Globus pallidus (tissue), 1 donor: ENCODE measurements around the gene MAVS.
"Not testable (repeated sequence)": the region's sequence is repeated elsewhere in the genome, so short reads cannot be mapped to it uniquely, and the experiment has no call there.

Experiments
- DNase-seq: peaks from one replicate; pipeline ENCODE4 v3.0.0-alpha.2; 2015; ENCODE audit warnings: low spot score

The MAVS gene

GRCh38 chr20:3854462-3854871 lies 7.8 kb downstream of the MAVS start:
- DNase-seq = no peak

GRCh38 chr20:3857405-3857804 lies 10.8 kb downstream of the MAVS start:
- no peak for DNase-seq

GRCh38 chr20:3858689-3859088 lies 12.1 kb downstream of the MAVS start:
- DNase-seq = no peak

GRCh38 chr20:3861191-3861590 lies 14.6 kb downstream of the MAVS start:
- DNase-seq = no peak

- DNase-seq = no peak
Observed at GRCh38 chr20:3862333-3862732, 15.7 kb downstream of the MAVS start.

GRCh38 chr20:3863317-3863716 lies 16.7 kb downstream of the MAVS start:
- no peak for DNase-seq

- no peak for DNase-seq
Observed at GRCh38 chr20:3864518-3864917, 17.9 kb downstream of the MAVS start.

- DNase-seq = no peak
Observed at GRCh38 chr20:3865152-3865886, 18.7 kb downstream of the MAVS start.

- no peak for DNase-seq
Observed at GRCh38 chr20:3865887-3866407, 19.3 kb downstream of the MAVS start.

GRCh38 chr20:3866464-3866863 lies 19.8 kb downstream of the MAVS start:
- no peak for DNase-seq

GRCh38 chr20:3867802-3868201 lies 21.2 kb downstream of the MAVS start:
- DNase-seq = no peak

- DNase-seq = no peak
Observed at GRCh38 chr20:3869839-3870634, 23.4 kb downstream of the MAVS start.

- no peak for DNase-seq
Observed at GRCh38 chr20:3871550-3872265, 25.1 kb downstream of the MAVS start.

- DNase-seq = no peak
Observed at GRCh38 chr20:3873507-3873906, 26.9 kb downstream of the MAVS start.

GRCh38 chr20:3874194-3874844 lies 27.7 kb downstream of the MAVS start:
- DNase-seq = no peak

- DNase-seq = no peak
Observed at GRCh38 chr20:3875378-3875974, 28.8 kb downstream of the MAVS start.

GRCh38 chr20:3876000-3876399 lies 29.4 kb downstream of the MAVS start:
- no peak for DNase-seq

- DNase-seq = no peak
Observed at GRCh38 chr20:3876676-3877075, 30.0 kb downstream of the MAVS start.

GRCh38 chr20:3878921-3879274 lies 32.3 kb downstream of the MAVS start:
- not testable (repeated sequence) for DNase-seq

GRCh38 chr20:3885715-3886114 lies 39.1 kb downstream of the MAVS start:
- DNase-seq = no peak

GRCh38 chr20:3887876-3888620 lies 41.4 kb downstream of the MAVS start:
- DNase-seq = no peak
